Adrenal gland (tissue), 12 donors: Measurements from ENCODE around the gene CRIP3. TPM values are rescaled to one million over a fixed set of nuclear protein-coding genes. Genes with fewer than 3 reads are reported as not detected.

Source experiments
- DNase-seq, 7 donors: peaks; one replicate each; pipeline ENCODE4 v3.0.0-alpha.2; 2019 to 2020
- H3K27ac ChIP-seq, 5 donors: fragments of 200-600 bp; sonication (generic) in 4 of 5; 1 replicate in 3 of 5; 2 replicates in 2 of 5; pipeline versions ENCODE4 v1.5.1 to v1.8.0; 2016 to 2020; ENCODE audit warnings: mild to moderate bottlenecking in 1 of 5
- H3K27me3 ChIP-seq: fragments of 200-600 bp; 2 replicates; pipeline ENCODE4 v1.8.0; 2021
- H3K36me3 ChIP-seq, 2 donors: fragments of 200-600 bp; replicated peaks in 1 of 2; 1 replicate in 1 of 2; 2 replicates in 1 of 2; pipeline versions ENCODE4 v1.5.1 to v1.8.0; 2018 to 2022
- H3K4me1 ChIP-seq, 2 donors: fragments of 200-600 bp; replicated peaks in 1 of 2; 1 replicate in 1 of 2; 2 replicates in 1 of 2; pipeline versions ENCODE4 v1.5.1 to v1.8.0; 2018 to 2021
- H3K4me3 ChIP-seq, 4 donors: fragments of 200-600 bp; sonication (generic) in 3 of 4; one replicate each; pipeline ENCODE4 v1.5.1; 2016 to 2018
- H3K9me3 ChIP-seq, 3 donors: fragments of 200-600 bp; sonication (generic) in 1 of 3; replicated peaks in 1 of 3; 1 replicate in 2 of 3; 2 replicates in 1 of 3; pipeline versions ENCODE4 v1.5.1 to v1.8.0; 2016 to 2021
- POLR2A ChIP-seq, 2 donors: fragments of 450-650 bp; IDR thresholded peaks; one replicate each; pipeline ENCODE4 v1.6.1; 2017; ENCODE audit warnings: antibody characterized with exemption in 2 of 2, mild to moderate bottlenecking in 2 of 2, moderate library complexity in 1 of 2
- WGBS, 4 donors: extraction: QIAGEN DNeasy Blood & Tissue Kit in 2 of 4; methylation state at CpG; one replicate each; pipeline versions ENCODE4 v1.1.5 to v1.1.7; 2013 to 2017; 5-methylcytosine and 5-hydroxymethylcytosine counted together
- intact Hi-C, 2 donors: fragments of 100-400 bp; cut with DNase I; formaldehyde crosslinking; loops; one replicate each; pipeline versions ENCODE4 v1.14.1 to v1.15.0; 2022 to 2023
- polyA plus RNA-seq, 3 donors: library from polyadenylated mRNA; stranded (reverse); fragments of 200-250 nt in 2 of 3; fragments of 350-450 nt in 1 of 3; fragmentation: Illumina TruSeq in 1 of 3; extraction: RNeasy Lipid Tissue Mini Kit (QIAGEN cat#74804) in 1 of 3; gene quantifications; one replicate each; pipeline ENCODE4 v1.2.3, GENCODE V29; 2013 to 2014
- small RNA-seq, 2 donors: library from RNA; depleted of rRNA; stranded (forward); fragments of <200 nt; gene quantifications; one replicate each; pipeline ENCODE3, GENCODE V24; 2016
- total RNA-seq, 9 donors: library from RNA; depleted of rRNA in 4 of 9; stranded (reverse); fragments of >200 nt in 4 of 9; fragments of 120-200 nt in 1 of 9; fragmentation: NEBNext Ultra II Directional in 1 of 9; extraction: Animal tissue kit (Norgen Biotek cat#: 25700) in 1 of 9; gene quantifications; one replicate each; pipeline versions ENCODE4 v1.1.0 to v1.2.4, GENCODE V29; 2013 to 2023
- TF ChIP-seq, protein P1 (sequence below), 6 experiments: fragments of 450-650 bp in 4 of 6; fragments of 200-600 bp in 2 of 6; sonication (generic) in 1 of 6; IDR thresholded peaks; 1 replicate in 5 of 6; 2 replicates in 1 of 6; pipeline versions ENCODE4 v1.5.1 to v1.8.0; 2016 to 2021; ENCODE audit warnings: antibody characterized with exemption in 6 of 6, mild to moderate bottlenecking in 2 of 6, moderate library complexity in 1 of 6
- donor health status: healthy with polysubstance abuse.
- donor health status: Bipolar disorder and iron deficiency.
- donor health status: DM: yes; HTN: yes; CAD: no.
- donor health status: DM: no; HTN: no; CAD: no.
- donor health status: DM: no; HTN: no; CAD: no.
- donor health status: DM: yes; HTN: yes; CAD: no.

CRIP3 gene
- total and polyA plus RNA-seq, 12 donors: 0.44 to 8.9 (median 1.5) TPM; not detected in 6

DNA sequence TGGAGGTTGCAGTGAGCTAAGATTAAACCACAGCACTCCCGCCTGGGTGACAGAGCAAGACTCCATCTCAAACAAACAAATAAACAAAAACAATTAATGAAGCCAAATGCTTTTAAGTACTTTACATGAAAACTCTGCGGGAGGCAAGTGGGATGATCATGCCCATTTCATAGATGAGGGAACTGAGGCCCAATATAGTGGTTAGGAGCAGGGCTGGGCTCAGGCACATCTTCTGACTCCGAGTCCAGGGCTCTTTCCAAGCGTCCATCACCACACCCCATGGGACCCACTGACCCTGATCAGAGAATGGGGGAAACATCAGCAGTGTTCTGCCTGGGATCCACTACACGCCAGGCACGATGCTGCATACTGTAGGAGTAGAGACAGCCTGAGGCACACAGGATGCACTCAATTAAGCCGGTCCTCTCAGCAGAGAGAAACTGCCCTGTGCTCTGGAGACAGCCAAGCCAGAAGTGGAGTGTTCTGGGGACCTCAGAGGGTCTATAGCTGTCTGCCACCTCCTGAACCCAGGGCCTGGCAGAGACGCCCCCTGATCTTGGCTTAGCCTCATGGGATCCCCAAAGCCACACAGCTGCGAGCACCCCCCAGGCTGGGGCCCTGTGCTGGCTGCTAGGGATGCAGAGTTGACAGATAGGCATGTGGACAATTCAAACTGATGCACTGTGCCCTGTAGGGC, 51.8 kb downstream of the CRIP3 start:
- 78 to 86% (median 84%) methylated on average over 7 to 9 of the region's 9 CpGs for WGBS, 4 donors
- intact Hi-C loops: no loop called here

More for the DNA sequence above, 51.8 kb downstream of the CRIP3 start:
- Histone ChIP-seq H3K4me1 (no peaks in the 10 kb centered on the region), H3K27ac (no peak overlapping the region), H3K27me3 (no peaks in the 10 kb centered on the region), H3K36me3 (no peaks in the 10 kb centered on the region), H3K4me3 (no peak overlapping the region), H3K9me3 (no peaks in the 10 kb centered on the region)
- DNase-seq: no peak
- TF ChIP-seq POLR2A (IDR thresholded peaks at IDR 0.05): no peak
- TF ChIP-seq, protein P1, sequence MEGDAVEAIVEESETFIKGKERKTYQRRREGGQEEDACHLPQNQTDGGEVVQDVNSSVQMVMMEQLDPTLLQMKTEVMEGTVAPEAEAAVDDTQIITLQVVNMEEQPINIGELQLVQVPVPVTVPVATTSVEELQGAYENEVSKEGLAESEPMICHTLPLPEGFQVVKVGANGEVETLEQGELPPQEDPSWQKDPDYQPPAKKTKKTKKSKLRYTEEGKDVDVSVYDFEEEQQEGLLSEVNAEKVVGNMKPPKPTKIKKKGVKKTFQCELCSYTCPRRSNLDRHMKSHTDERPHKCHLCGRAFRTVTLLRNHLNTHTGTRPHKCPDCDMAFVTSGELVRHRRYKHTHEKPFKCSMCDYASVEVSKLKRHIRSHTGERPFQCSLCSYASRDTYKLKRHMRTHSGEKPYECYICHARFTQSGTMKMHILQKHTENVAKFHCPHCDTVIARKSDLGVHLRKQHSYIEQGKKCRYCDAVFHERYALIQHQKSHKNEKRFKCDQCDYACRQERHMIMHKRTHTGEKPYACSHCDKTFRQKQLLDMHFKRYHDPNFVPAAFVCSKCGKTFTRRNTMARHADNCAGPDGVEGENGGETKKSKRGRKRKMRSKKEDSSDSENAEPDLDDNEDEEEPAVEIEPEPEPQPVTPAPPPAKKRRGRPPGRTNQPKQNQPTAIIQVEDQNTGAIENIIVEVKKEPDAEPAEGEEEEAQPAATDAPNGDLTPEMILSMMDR (IDR thresholded peaks at IDR 0.05): no peak

Small RNA genes within 50 kb of the gene (small RNA-seq; reads per million reads assigned to genes)
- 0 reads per million in 2 donors for gene RPL12P47

Other genes starting within 250 kb of the CRIP3 start
- gene MRPL2, start 249.4 kb downstream of the CRIP3 start, total RNA-seq: 100 to 1,000 TPM in 1 of 9 donors, 10 to 100 TPM in 8; 16.7 to 118 (median 74.6) TPM
- gene MRPL2, start 249.4 kb downstream of the CRIP3 start, polyA plus RNA-seq: 100 to 1,000 TPM in 2 of 3 donors, 10 to 100 TPM in 1; 65.9 to 143 (median 124) TPM
- gene KLC4, start 249.2 kb downstream of the CRIP3 start, total RNA-seq: 10 to 100 TPM; 16.1 to 51.9 (median 33.3) TPM
- 10 to 100 TPM; 14.2 to 84.9 (median 47.1) TPM for gene KLC4, start 249.2 kb downstream of the CRIP3 start, polyA plus RNA-seq
- gene PTK7, start 232.5 kb downstream of the CRIP3 start, total RNA-seq: 10 to 100 TPM in 4 of 9 donors, 1 to 10 TPM in 5; 2.8 to 16.7 (median 8.4) TPM
- 10 to 100 TPM in 1 of 3 donors, 1 to 10 TPM in 2; 2.8 to 14.2 (median 8.1) TPM for gene PTK7, start 232.5 kb downstream of the CRIP3 start, polyA plus RNA-seq
- 10 to 100 TPM in 8 of 9 donors, 1 to 10 TPM in 1; 7.3 to 30.9 (median 23.8) TPM for gene SRF, start 137.6 kb downstream of the CRIP3 start, total RNA-seq
- 10 to 100 TPM; 12.6 to 23.3 (median 22.4) TPM for gene SRF, start 137.6 kb downstream of the CRIP3 start, polyA plus RNA-seq
- 10 to 100 TPM; 23.3 to 49.3 (median 30.0) TPM for gene CUL9, start 126.6 kb downstream of the CRIP3 start, total RNA-seq
- 100 to 1,000 TPM in 1 of 3 donors, 10 to 100 TPM in 2; 13.3 to 195 (median 97.5) TPM for gene CUL9, start 126.6 kb downstream of the CRIP3 start, polyA plus RNA-seq
- gene DNPH1, start 79.3 kb downstream of the CRIP3 start, total RNA-seq: 100 to 1,000 TPM in 6 of 9 donors, 10 to 100 TPM in 3; 57.2 to 229 (median 133) TPM
- 100 to 1,000 TPM in 1 of 3 donors, 10 to 100 TPM in 2; 33.7 to 143 (median 95.1) TPM for gene DNPH1, start 79.3 kb downstream of the CRIP3 start, polyA plus RNA-seq
- gene TTBK1, start 65.3 kb downstream of the CRIP3 start, total RNA-seq: 1 to 10 TPM in 3 of 9 donors, under 1 TPM in 6; 0.17 to 1.8 (median 0.44) TPM
- 1 to 10 TPM in 1 of 3 donors, under 1 TPM in 2; 0.81 to 5.4 (median 0.95) TPM for gene TTBK1, start 65.3 kb downstream of the CRIP3 start, polyA plus RNA-seq
- gene SLC22A7, start 10.6 kb downstream of the CRIP3 start, total RNA-seq: under 1 TPM in 1 of 9 donors, not detected in 8; 0.14 TPM
- not detected for gene SLC22A7, start 10.6 kb downstream of the CRIP3 start, polyA plus RNA-seq
- gene ZNF318, start 60.8 kb upstream of the CRIP3 start, total RNA-seq: 10 to 100 TPM; 10.1 to 19.3 (median 13.9) TPM
- 10 to 100 TPM in 1 of 3 donors, 1 to 10 TPM in 2; 5.9 to 13.8 (median 9.2) TPM for gene ZNF318, start 60.8 kb upstream of the CRIP3 start, polyA plus RNA-seq
- 10 to 100 TPM; 19.1 to 40.0 (median 24.2) TPM for gene ABCC10, start 118.7 kb upstream of the CRIP3 start, total RNA-seq
- gene ABCC10, start 118.7 kb upstream of the CRIP3 start, polyA plus RNA-seq: 100 to 1,000 TPM in 1 of 3 donors, 10 to 100 TPM in 1, 1 to 10 TPM in 1; 8.5 to 123 (median 70.7) TPM
- 1 to 10 TPM in 4 of 9 donors, under 1 TPM in 2, not detected in 3; 0.14 to 3.9 (median 1.4) TPM for gene DLK2, start 146.7 kb upstream of the CRIP3 start, total RNA-seq
- gene DLK2, start 146.7 kb upstream of the CRIP3 start, polyA plus RNA-seq: 1 to 10 TPM in 1 of 3 donors, under 1 TPM in 1, not detected in 1; 0.64 to 1.0 TPM
- gene TJAP1, start 168.7 kb upstream of the CRIP3 start, total RNA-seq: 10 to 100 TPM; 23.1 to 66.0 (median 32.5) TPM
- gene TJAP1, start 168.7 kb upstream of the CRIP3 start, polyA plus RNA-seq: 10 to 100 TPM; 17.6 to 77.5 (median 54.4) TPM
- 10 to 100 TPM in 3 of 9 donors, 1 to 10 TPM in 6; 1.4 to 15.0 (median 4.4) TPM for gene LRRC73, start 201.5 kb upstream of the CRIP3 start, total RNA-seq
- gene LRRC73, start 201.5 kb upstream of the CRIP3 start, polyA plus RNA-seq: 1 to 10 TPM; 2.8 to 4.0 (median 3.1) TPM
- gene YIPF3, start 208.1 kb upstream of the CRIP3 start, total RNA-seq: 100 to 1,000 TPM; 121 to 271 (median 170) TPM
- 100 to 1,000 TPM in 1 of 3 donors, 10 to 100 TPM in 2; 78.1 to 139 (median 98.0) TPM for gene YIPF3, start 208.1 kb upstream of the CRIP3 start, polyA plus RNA-seq
- 10 to 100 TPM; 16.8 to 54.4 (median 30.3) TPM for gene POLR1C, start 208.3 kb upstream of the CRIP3 start, total RNA-seq
- gene POLR1C, start 208.3 kb upstream of the CRIP3 start, polyA plus RNA-seq: 10 to 100 TPM; 36.7 to 67.2 (median 50.7) TPM